Hepatocyte (in vitro differentiated cells): Measurements from ENCODE around the gene OR13J1. TPM values are rescaled to one million over a fixed set of nuclear protein-coding genes. Genes with fewer than 3 reads are reported as not detected.

Experiments
- DNase-seq: peaks from one replicate; pipeline ENCODE4 v3.0.0-alpha.2; 2016; ENCODE audit warnings: low spot score
- H2AFZ ChIP-seq: fragments of 200-600 bp; sonication (generic); 2 replicates; pipeline ENCODE4 v1.6.0; 2016; ENCODE audit warnings: antibody characterized with exemption, mild to moderate bottlenecking
- H3K27ac ChIP-seq: fragments of 200-600 bp; sonication (generic); 2 replicates; pipeline ENCODE4 v1.5.1; 2016; ENCODE audit warnings: mild to moderate bottlenecking
- H3K27me3 ChIP-seq: fragments of 200-600 bp; sonication (generic); 2 replicates; pipeline ENCODE4 v1.6.1; 2016
- H3K36me3 ChIP-seq: fragments of 200-600 bp; sonication (generic); replicated peaks from 2 replicates; pipeline ENCODE4 v1.5.1; 2016; ENCODE audit warnings: low read depth; ENCODE audit not compliant: insufficient read depth
- H3K4me1 ChIP-seq: fragments of 200-600 bp; sonication (generic); 2 replicates; pipeline ENCODE4 v1.5.1; 2016; ENCODE audit warnings: mild to moderate bottlenecking, moderate library complexity; ENCODE audit not compliant: insufficient read depth
- H3K4me2 ChIP-seq: fragments of 200-600 bp; sonication (generic); 2 replicates; pipeline ENCODE4 v1.6.0; 2016
- H3K4me3 ChIP-seq: fragments of 200-600 bp; sonication (generic); 2 replicates; pipeline ENCODE4 v1.5.1; 2016; ENCODE audit warnings: mild to moderate bottlenecking
- H3K79me2 ChIP-seq: fragments of 200-600 bp; sonication (generic); 2 replicates; pipeline ENCODE4 v1.6.0; 2017; ENCODE audit warnings: mild to moderate bottlenecking
- H3K9me2 ChIP-seq: fragments of 200-600 bp; sonication (generic); replicated peaks from 2 replicates; pipeline ENCODE4 v1.6.0; 2017; ENCODE audit warnings: mild to moderate bottlenecking; ENCODE audit not compliant: insufficient read depth
- H3K9me3 ChIP-seq: fragments of 200-600 bp; sonication (generic); 2 replicates; pipeline ENCODE4 v1.5.1; 2016; ENCODE audit warnings: low read depth, mild to moderate bottlenecking
- H4K20me1 ChIP-seq: fragments of 200-600 bp; sonication (generic); 2 replicates; pipeline ENCODE4 v1.6.0; 2016; ENCODE audit warnings: mild to moderate bottlenecking; ENCODE audit not compliant: insufficient read depth, poor library complexity, severe bottlenecking
- EZH2 ChIP-seq: fragments of 200-600 bp; sonication (generic); IDR thresholded peaks from 2 replicates; pipeline ENCODE4 v1.6.1; 2016; ENCODE audit warnings: antibody characterized with exemption, mild to moderate bottlenecking, borderline replicate concordance
- EZH2phosphoT487 ChIP-seq: fragments of 200-600 bp; sonication (generic); IDR thresholded peaks from one replicate; pipeline ENCODE4 v1.6.1; 2018; ENCODE audit warnings: antibody characterized with exemption, mild to moderate bottlenecking, low read depth, moderate library complexity; ENCODE audit not compliant: unreplicated experiment, severe bottlenecking
- WGBS: methylation state at CpG from one replicate; pipeline ENCODE4 v1.1.6; 2016; ENCODE audit warnings: low lambda C conversion rate; ENCODE audit errors: missing lambda C conversion rate; 5-methylcytosine and 5-hydroxymethylcytosine counted together
- polyA plus RNA-seq: library from polyadenylated mRNA; unstranded; fragments of >200 nt; fragmentation: Nextera tagmentation; extraction: Ambion mirVana; gene quantifications from 2 replicates; pipeline ENCODE4 v1.2.1, GENCODE V29; 2016
- total RNA-seq: library from RNA; depleted of rRNA; stranded (reverse); fragments of >200 nt; gene quantifications from 2 replicates; pipeline ENCODE4 v1.2.3, GENCODE V29; 2014
- TF ChIP-seq, protein P1 (sequence below): fragments of 200-600 bp; sonication (generic); IDR thresholded peaks from 2 replicates; pipeline ENCODE4 v1.5.1; 2016; ENCODE audit warnings: antibody characterized with exemption, mild to moderate bottlenecking; ENCODE audit not compliant: poor library complexity

OR13J1 gene
- total and polyA plus RNA-seq, 2 experiments from 2014 or later = not detected

DNA sequence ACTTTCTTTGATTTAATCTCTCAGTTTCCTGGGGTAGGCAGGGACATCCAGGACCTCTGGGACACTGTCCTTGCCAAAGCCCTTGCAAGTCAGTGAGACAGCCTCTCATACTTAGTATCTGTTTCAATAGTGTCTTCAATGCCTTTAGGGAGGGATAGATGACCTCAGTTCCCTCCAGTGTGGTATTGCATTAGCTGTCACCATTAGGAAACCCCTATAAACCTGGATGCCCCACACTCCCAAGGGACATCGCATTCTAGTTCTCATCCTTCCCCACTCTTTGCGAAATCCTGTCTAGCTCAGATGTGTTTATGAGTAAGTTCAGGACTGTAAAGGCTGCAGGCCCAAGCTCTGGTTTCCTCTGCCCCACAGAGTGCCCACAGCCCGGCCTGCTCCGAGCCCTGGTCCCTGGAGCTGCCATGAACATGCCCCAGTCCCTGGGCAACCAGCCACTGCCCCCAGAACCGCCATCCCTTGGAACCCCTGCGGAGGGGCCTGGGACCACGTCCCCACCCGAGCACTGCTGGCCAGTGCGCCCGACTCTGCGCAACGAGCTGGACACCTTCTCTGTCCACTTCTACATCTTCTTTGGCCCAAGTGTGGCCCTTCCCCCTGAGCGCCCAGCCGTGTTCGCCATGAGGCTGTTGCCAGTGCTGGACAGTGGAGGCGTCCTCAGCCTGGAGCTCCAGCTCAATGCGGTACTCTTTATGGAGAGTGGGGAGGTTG, 28.0 kb downstream of the OR13J1 start:
- DNase-seq = no peak
- Histone ChIP-seq H3K9me3 (no peaks in the 10 kb centered on the region), H2AFZ (no peak overlapping the region), H3K4me3 (no peak overlapping the region), H3K4me1 (peaks cover 24% of the 10 kb centered on the region), H3K27me3 (no peaks in the 10 kb centered on the region), H3K9me2 (no peaks in the 10 kb centered on the region), H4K20me1 (no peaks in the 10 kb centered on the region), H3K4me2 (no peak overlapping the region), H3K27ac (no peak overlapping the region), H3K36me3 (no peaks in the 10 kb centered on the region), H3K79me2 (no peaks in the 10 kb centered on the region)
- TF ChIP-seq EZH2phosphoT487 = no peak
- no peak for TF ChIP-seq EZH2
- TF ChIP-seq, protein P1, sequence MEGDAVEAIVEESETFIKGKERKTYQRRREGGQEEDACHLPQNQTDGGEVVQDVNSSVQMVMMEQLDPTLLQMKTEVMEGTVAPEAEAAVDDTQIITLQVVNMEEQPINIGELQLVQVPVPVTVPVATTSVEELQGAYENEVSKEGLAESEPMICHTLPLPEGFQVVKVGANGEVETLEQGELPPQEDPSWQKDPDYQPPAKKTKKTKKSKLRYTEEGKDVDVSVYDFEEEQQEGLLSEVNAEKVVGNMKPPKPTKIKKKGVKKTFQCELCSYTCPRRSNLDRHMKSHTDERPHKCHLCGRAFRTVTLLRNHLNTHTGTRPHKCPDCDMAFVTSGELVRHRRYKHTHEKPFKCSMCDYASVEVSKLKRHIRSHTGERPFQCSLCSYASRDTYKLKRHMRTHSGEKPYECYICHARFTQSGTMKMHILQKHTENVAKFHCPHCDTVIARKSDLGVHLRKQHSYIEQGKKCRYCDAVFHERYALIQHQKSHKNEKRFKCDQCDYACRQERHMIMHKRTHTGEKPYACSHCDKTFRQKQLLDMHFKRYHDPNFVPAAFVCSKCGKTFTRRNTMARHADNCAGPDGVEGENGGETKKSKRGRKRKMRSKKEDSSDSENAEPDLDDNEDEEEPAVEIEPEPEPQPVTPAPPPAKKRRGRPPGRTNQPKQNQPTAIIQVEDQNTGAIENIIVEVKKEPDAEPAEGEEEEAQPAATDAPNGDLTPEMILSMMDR = no peak
- 96% methylated on average over 17 of the region's 17 CpGs for WGBS

DNA sequence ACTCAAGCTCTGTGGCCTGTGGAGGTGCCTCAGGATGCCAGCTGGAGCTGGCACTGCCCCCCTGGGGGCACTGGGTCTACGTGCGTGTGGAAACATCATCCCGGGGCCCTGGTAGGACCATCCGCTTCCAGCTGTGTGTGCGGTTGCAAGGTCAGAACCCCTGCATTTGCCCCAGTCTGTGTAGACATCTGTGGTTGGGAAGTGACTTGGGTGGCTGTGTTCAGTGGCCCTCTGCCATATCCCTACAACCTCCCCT, 28.6 kb downstream of the OR13J1 start:
- Histone ChIP-seq H2AFZ (no peak overlapping the region), H3K4me2 (no peak overlapping the region), H3K36me3 (no peaks in the 10 kb centered on the region), H3K9me3 (no peaks in the 10 kb centered on the region), H3K9me2 (no peaks in the 10 kb centered on the region), H3K79me2 (no peaks in the 10 kb centered on the region), H3K4me1 (peaks cover 24% of the 10 kb centered on the region), H3K27ac (no peak overlapping the region), H3K4me3 (no peak overlapping the region), H4K20me1 (no peaks in the 10 kb centered on the region), H3K27me3 (no peaks in the 10 kb centered on the region)
- WGBS = 80% methylated on average over 5 of the region's 5 CpGs
- TF ChIP-seq EZH2 = no peak
- TF ChIP-seq, protein P1 = no peak
- DNase-seq = no peak

DNA sequence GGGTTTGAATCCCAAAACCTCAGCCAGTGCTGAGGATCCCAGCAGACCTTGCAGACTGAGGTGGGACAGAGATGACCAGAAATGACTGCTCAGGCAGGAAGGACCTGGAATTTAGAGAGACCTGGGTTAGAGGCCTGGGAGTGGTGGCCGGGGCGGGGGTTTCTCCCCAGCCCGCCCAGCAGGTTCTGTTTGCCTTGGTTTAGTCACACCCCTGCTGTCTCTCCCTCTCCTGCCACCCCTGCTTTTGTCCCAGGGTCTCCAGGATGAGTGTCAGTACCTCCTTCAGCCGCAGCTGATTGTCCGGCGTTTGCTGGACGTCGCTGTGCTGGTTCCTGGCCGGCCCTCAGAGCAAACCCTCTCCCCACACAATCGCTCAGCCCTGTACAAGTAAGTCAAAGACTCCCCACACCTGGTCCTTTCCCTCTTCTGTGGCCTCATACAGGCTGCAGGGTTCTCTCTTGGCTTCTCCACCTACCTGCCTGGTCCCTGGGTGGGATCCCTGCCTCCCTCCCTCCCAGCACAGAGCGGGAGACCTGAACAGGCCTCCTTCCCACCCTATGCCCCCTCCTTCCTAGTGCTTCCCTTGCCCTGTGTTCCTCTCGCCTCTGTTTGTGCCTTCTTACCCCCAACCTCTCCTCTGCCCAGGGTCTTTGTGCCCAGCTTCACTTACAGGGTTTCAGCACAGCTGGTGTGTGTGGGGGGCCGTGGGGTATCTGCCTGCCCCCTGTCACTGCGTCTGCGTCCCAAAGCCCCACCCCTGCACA, 29.1 kb downstream of the OR13J1 start:
- no peak overlapping the region for H3K27ac ChIP-seq
- H3K9me2 ChIP-seq = no peaks in the 10 kb centered on the region
- no peak overlapping the region for H3K4me3 ChIP-seq
- no peak for DNase-seq
- WGBS = 96% methylated on average over 14 of the region's 15 CpGs
- no peak for TF ChIP-seq EZH2phosphoT487
- TF ChIP-seq EZH2 = no peak
- TF ChIP-seq, protein P1 = no peak
- no peaks in the 10 kb centered on the region for H3K9me3 ChIP-seq
- no peaks in the 10 kb centered on the region for H3K36me3 ChIP-seq
- peaks cover 25% of the 10 kb centered on the region for H3K4me1 ChIP-seq
- H3K27me3 ChIP-seq = no peaks in the 10 kb centered on the region
- H3K79me2 ChIP-seq = peaks cover 3% of the 10 kb centered on the region
- no peak overlapping the region for H2AFZ ChIP-seq
- H3K4me2 ChIP-seq = no peak overlapping the region
- no peaks in the 10 kb centered on the region for H4K20me1 ChIP-seq
